Fibroblast of lung (primary cell): ENCODE measurements around the gene TFE3. TPM values are rescaled to one million over a fixed set of nuclear protein-coding genes. Genes with fewer than 3 reads are reported as not detected.

ENCODE experiments used
- DNase-seq, 2 donors: peaks; one replicate each; pipeline versions ENCODE4 v3.0.0 to v3.0.0-alpha.2; 2010; ENCODE audit warnings: low read depth in 2 of 2
- H2AFZ ChIP-seq: 2 replicates; pipeline ENCODE4 v1.5.1; 2012; ENCODE audit warnings: low read length, control low read depth, inconsistent platforms
- H3K27ac ChIP-seq: 2 replicates; pipeline ENCODE4 v1.5.1; 2011; ENCODE audit warnings: low read length, control low read depth; ENCODE audit not compliant: insufficient read depth
- H3K27me3 ChIP-seq: 2 replicates; pipeline ENCODE4 v1.5.1; 2011; ENCODE audit warnings: mild to moderate bottlenecking, low read length; ENCODE audit not compliant: control insufficient read depth, insufficient read depth
- H3K36me3 ChIP-seq: 2 replicates; pipeline ENCODE4 v1.5.1; 2011; ENCODE audit warnings: low read length; ENCODE audit not compliant: control insufficient read depth, insufficient read depth
- H3K4me1 ChIP-seq: 2 replicates; pipeline ENCODE4 v1.5.1; 2011; ENCODE audit warnings: low read length; ENCODE audit not compliant: control insufficient read depth, insufficient read depth; ENCODE audit errors: extremely low read depth
- H3K4me2 ChIP-seq: 2 replicates; pipeline ENCODE4 v1.5.1; 2011; ENCODE audit warnings: low read length, control low read depth; ENCODE audit not compliant: insufficient read depth; ENCODE audit errors: extremely low read depth
- H3K4me3 ChIP-seq, 4 experiments: fragments of 200-600 bp in 1 of 4; sonication (generic) in 1 of 4; replicated peaks in 1 of 4; 2 replicates each; pipeline ENCODE4 v1.5.1; 2011 to 2016; ENCODE audit warnings: low read length in 4 of 4, low read depth in 3 of 4, mild to moderate bottlenecking in 3 of 4, control low read depth in 2 of 4, inconsistent platforms in 1 of 4, mixed read lengths in 1 of 4; ENCODE audit not compliant: insufficient read depth in 1 of 4; ENCODE audit errors: control extremely low read depth in 1 of 4
- H3K79me2 ChIP-seq: 2 replicates; pipeline ENCODE4 v1.5.1; 2012; ENCODE audit warnings: mild to moderate bottlenecking, low read length, inconsistent platforms; ENCODE audit not compliant: control insufficient read depth, insufficient read depth
- H3K9ac ChIP-seq: 2 replicates; pipeline ENCODE4 v1.5.1; 2011; ENCODE audit warnings: mild to moderate bottlenecking, low read length, control low read depth; ENCODE audit not compliant: insufficient read depth
- H3K9me3 ChIP-seq: 2 replicates; pipeline ENCODE4 v1.5.1; 2012; ENCODE audit warnings: low read depth, low read length; ENCODE audit not compliant: control insufficient read depth, insufficient read depth
- H4K20me1 ChIP-seq: 2 replicates; pipeline ENCODE4 v1.5.1; 2011; ENCODE audit warnings: low read length; ENCODE audit not compliant: control insufficient read depth, insufficient read depth; ENCODE audit errors: extremely low read depth
- CTCF ChIP-seq, 2 donors: IDR thresholded peaks in 1 of 2; conservative IDR thresholded peaks in 1 of 2; 1 replicate in 1 of 2; 2 replicates in 1 of 2; pipeline ENCODE4 v1.5.1; 2011 to 2012; ENCODE audit warnings: low read length in 2 of 2, control low read depth in 1 of 2, inconsistent platforms in 1 of 2, low read depth in 1 of 2, mild to moderate bottlenecking in 1 of 2
- EZH2 ChIP-seq: IDR thresholded peaks from 2 replicates; pipeline ENCODE4 v1.5.1; 2012; ENCODE audit warnings: low read length, control low read depth, mild to moderate bottlenecking; ENCODE audit errors: missing control alignments
- polyA plus RNA-seq, 2 donors: library from polyadenylated mRNA; depleted of rRNA in 1 of 2; stranded (reverse) in 1 of 2; unstranded in 1 of 2; fragments of >200 nt; gene quantifications; 2 replicates each; pipeline ENCODE4 v1.2.1, GENCODE V29; 2011 to 2012; ENCODE audit warnings: missing spikeins in 1 of 2
- total RNA-seq: library from RNA; depleted of rRNA; stranded (reverse); fragments of >200 nt; gene quantifications from 2 replicates; pipeline ENCODE4 v1.2.1, GENCODE V29; 2014

The TFE3 gene
- total and polyA plus RNA-seq, 2 donors (not counting 1 experiment from before 2014, with no cell fraction given) = 18.9 to 36.8 TPM

DNA sequence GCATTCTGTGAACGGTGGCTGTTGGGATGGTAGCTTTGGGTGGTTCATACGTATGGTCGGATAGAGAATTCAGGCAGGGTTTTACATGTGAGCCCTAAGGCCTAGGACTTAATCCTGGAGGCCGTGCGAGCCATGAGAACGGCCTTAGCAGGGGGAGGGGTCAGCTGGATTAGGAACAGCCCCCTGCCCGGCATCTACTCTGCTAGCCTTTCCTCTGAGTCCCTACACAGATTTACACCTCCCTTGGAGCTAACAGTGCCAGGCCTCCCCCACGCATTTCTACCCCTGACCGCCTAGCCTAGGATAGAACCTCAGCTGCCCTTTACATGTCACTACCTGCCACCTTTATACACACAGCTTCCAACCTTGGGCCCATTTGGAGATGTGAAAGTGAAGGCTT, 23.5 kb upstream of the TFE3 start:
- Histone ChIP-seq H3K9ac (no peak overlapping the region), H3K36me3 (peaks cover 2% of the 10 kb centered on the region), H3K79me2 (no peaks in the 10 kb centered on the region), H3K9me3 (no peaks in the 10 kb centered on the region), H3K27me3 (no peaks in the 10 kb centered on the region), H3K4me3 (no peak overlapping the region), H3K4me2 (no peak overlapping the region), H2AFZ (no peak overlapping the region), H4K20me1 (no peaks in the 10 kb centered on the region), H3K4me1 (no peaks in the 10 kb centered on the region), H3K27ac (no peak overlapping the region)
- DNase-seq = no peak
- no peak for TF ChIP-seq EZH2
- no peak for TF ChIP-seq CTCF (conservative IDR thresholded peaks at IDR 0.05 in 1 of 2, IDR thresholded peaks at IDR 0.05 in 1 of 2; ENCODE audit: low read depth in 1 of 2, low read length in 2 of 2)

DNA sequence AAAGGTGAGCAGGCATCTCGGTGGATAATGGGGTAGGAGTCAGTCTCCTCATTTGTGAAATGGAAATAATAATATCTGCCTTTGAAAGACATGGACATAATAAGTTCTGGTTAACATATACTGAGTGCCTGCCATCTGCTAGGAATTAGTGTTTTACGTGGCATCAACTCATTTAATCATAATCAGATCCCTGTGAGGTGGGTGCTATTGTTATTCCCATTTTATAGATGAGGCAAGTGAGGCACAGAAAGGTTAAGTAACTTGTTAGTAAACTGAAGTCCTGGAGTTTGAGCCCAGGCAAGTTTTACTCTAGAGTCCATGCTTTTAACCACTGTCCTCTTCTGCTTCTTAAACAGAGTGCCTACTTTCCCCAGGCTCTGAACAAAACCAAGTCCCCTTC, 23.1 kb upstream of the TFE3 start:
- no peaks in the 10 kb centered on the region for H3K79me2 ChIP-seq
- H4K20me1 ChIP-seq = no peaks in the 10 kb centered on the region
- H3K9ac ChIP-seq = no peak overlapping the region
- no peak for DNase-seq
- H3K4me3 ChIP-seq = no peak overlapping the region
- no peaks in the 10 kb centered on the region for H3K9me3 ChIP-seq
- no peak overlapping the region for H3K27ac ChIP-seq
- no peak overlapping the region for H3K4me2 ChIP-seq
- no peaks in the 10 kb centered on the region for H3K4me1 ChIP-seq
- no peaks in the 10 kb centered on the region for H3K27me3 ChIP-seq
- peaks cover 2% of the 10 kb centered on the region for H3K36me3 ChIP-seq
- no peak overlapping the region for H2AFZ ChIP-seq
- TF ChIP-seq CTCF (conservative IDR thresholded peaks at IDR 0.05 in 1 of 2, IDR thresholded peaks at IDR 0.05 in 1 of 2; ENCODE audit: low read depth in 1 of 2, low read length in 2 of 2) (no peak), EZH2 (no peak)

DNA sequence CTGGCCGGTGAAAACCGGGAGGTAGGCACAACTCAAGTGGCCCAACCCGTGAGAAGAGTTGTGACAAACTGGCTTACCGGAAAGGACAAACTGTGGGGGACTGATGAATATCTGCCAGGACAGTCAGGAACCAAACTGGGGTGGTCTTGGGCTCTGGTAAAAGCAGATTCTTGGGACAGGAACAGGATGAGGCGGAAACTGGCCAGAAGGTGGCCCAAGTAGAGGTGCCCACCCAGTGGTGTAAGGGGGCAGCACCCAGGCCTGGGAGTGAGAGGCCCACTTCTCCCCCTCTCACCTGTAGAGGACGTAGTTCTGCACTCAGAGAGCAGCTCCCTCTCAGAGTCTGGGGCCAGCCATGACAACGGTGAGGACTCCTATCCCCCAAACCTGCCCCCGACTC, 21.6 kb upstream of the TFE3 start:
- H3K9ac ChIP-seq = no peak overlapping the region
- H4K20me1 ChIP-seq = no peaks in the 10 kb centered on the region
- no peak overlapping the region for H3K4me2 ChIP-seq
- H3K4me3 ChIP-seq = no peak overlapping the region
- H3K4me1 ChIP-seq = no peaks in the 10 kb centered on the region
- TF ChIP-seq CTCF (conservative IDR thresholded peaks at IDR 0.05 in 1 of 2, IDR thresholded peaks at IDR 0.05 in 1 of 2; ENCODE audit: low read depth in 1 of 2, low read length in 2 of 2) = no peak
- no peak for TF ChIP-seq EZH2
- no peak for DNase-seq
- no peaks in the 10 kb centered on the region for H3K79me2 ChIP-seq
- H3K27ac ChIP-seq = no peak overlapping the region
- no peaks in the 10 kb centered on the region for H3K36me3 ChIP-seq
- H3K27me3 ChIP-seq = no peaks in the 10 kb centered on the region
- H2AFZ ChIP-seq = no peak overlapping the region
- no peaks in the 10 kb centered on the region for H3K9me3 ChIP-seq
